22Rv1 (cell line): ENCODE results near the gene SERPINB8.

ENCODE experiments used
- CTCF ChIP-seq: fragments of 450-650 bp; IDR thresholded peaks from 2 replicates; pipeline ENCODE4 v1.5.1; 2017; ENCODE audit warnings: mild to moderate bottlenecking
- ZFX ChIP-seq: fragments of 450-650 bp; IDR thresholded peaks from 2 replicates; pipeline ENCODE4 v1.6.1; 2017; ENCODE audit warnings: antibody characterized with exemption, borderline replicate concordance

- TF ChIP-seq CTCF, result no peak
- no peak for TF ChIP-seq ZFX
These were observed 1.6 kb downstream of the SERPINB8 start for GRCh38 chr18:63971320-63972001.
